T47D (cell line): Measurements from ENCODE around the gene RAPGEF4.

Source experiments
- DNase-seq, 2 experiments: peaks; one replicate each; pipeline versions ENCODE4 v3.0.0 to v3.0.0-alpha.2; 2011 to 2012; ENCODE audit warnings: low read depth in 1 of 2, low spot score in 1 of 2
- JUND ChIP-seq: IDR thresholded peaks from 2 replicates; pipeline ENCODE4 v1.6.1; 2012; ENCODE audit warnings: low read depth
- in situ Hi-C: cut with HindIII; loops from 2 replicates; pipeline ENCODE4 v1.10.0; 2016; ENCODE audit warnings: low sequenced_read_pairs, low pct_unique_long_range_greater_than_20kb

The RAPGEF4 gene

DNA sequence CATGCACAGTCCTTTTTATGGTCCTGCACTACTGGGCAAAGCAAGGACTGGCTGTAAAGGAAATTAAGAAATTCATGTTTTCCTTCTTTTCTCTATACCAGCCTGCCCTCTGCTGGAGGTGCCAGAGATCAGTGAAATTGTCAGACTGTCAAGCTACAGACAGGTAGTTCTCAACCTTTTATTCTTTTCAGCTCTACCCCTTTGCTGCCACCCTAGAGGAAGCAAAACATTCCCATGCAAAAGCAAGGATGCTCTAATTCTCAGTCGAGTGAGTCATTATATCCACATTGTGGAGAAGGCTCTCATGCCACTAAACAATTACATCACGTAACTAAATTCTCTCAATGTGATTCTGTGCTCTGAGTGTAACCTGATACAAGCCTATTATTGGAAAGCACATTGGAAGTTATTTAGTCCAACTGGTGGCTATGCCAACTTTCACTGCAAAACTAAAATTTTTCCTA lies 25.0 kb upstream of the RAPGEF4 start:
- no peak for TF ChIP-seq JUND
- in situ Hi-C loops, result no loop called here
- DNase-seq, result peak; percentile 37 to 62

DNA sequence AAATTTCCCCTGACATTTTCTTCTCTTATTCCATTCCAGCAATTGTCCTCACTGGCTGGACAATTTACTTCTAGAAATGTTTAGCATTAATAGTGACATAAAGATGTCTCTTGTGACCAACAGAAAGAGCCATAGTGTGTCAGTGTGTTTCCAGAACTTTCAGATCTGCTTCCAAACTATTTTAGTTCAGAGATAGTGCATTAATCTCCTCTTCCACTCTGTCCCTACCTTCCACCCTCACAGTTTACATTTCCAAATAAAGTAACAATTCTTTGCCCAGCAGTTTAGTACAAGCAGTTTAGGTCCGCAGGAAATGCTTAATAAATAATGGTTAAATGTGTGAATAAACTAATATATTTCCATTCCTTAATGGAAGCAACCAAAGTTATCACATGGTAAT lies 24.5 kb upstream of the RAPGEF4 start:
- DNase-seq, result no peak
- TF ChIP-seq JUND, result no peak
- in situ Hi-C loops, result no loop called here

GRCh38 chr2:172712251-172712650 lies 23.4 kb upstream of the RAPGEF4 start:
- no peak for TF ChIP-seq JUND
- no peak for DNase-seq
- in situ Hi-C loops, result no loop called here

DNA sequence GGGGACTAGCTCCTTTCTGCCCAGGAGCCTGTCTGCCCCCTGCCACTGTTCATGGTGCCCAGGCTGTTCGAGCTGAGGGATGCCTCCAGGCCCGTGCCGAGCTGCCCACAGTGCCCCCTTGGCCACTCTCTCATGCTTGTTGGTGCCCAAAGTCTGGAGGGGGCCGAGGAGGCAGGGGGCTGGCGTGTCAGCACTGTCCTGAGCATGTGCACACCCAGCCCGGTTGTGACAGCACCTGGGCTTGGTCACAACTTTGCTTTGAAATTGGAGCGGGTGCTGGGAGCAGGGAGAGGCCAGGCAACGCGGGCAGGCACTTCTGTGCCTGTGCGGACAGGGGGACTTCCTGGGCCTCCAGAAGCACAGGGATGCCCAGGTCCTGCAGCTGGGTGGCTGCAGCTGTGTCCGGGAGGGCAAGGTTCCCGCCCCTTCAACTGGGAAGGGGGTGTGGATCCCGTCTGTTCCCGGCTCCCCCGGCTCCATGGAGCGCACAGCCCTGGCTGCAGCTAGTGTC lies 22.2 kb upstream of the RAPGEF4 start:
- in situ Hi-C loops, result no loop called here
- no peak for TF ChIP-seq JUND
- DNase-seq, result no peak

- DNase-seq, result no peak
- no peak for TF ChIP-seq JUND
- in situ Hi-C loops, result no loop called here
Observed at GRCh38 chr2:172722481-172722880, 13.2 kb upstream of the RAPGEF4 start.

DNA sequence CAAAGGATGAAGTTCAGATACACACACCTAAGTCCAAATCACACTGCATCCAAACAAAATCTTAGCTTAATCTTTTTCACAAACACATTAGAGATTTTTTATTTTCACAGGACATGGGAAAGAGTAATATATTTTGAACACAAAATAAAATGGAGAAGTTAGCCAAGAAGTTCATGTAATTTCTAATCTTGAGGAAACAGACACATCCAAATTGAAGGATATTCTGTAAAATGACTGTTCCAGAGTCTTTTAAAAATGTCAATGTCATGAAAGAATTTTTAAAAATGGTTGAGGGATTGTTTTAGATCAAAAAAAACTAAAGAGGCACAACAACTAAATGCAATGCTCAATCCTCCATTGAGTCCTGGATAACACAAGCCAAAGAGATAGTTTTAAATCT lies 12.4 kb upstream of the RAPGEF4 start:
- TF ChIP-seq JUND, result no peak
- in situ Hi-C loops, result no loop called here
- no peak for DNase-seq

- in situ Hi-C loops, result no loop called here
Observed at GRCh38 chr2:172724724-172725123, 10.9 kb upstream of the RAPGEF4 start.

DNA sequence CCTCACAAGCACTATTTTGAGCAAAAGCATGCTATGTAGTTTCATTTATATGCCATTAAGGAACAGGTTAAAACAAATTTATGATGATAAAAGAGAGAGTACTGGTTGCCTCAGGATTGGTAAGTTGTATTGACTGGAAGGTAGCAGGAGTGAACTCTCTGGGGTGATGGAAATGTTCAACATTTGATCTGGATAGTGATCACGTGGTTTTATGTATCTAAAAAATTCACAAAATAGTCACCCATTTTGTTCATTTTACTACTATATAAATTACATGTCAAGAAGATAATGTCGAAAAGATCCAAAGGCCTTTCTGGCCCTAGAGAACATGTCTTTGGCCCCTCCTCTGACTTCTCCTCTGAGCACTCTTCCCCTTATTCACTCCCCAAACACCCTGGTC lies 10.4 kb upstream of the RAPGEF4 start:
- no peak for DNase-seq
- no peak for TF ChIP-seq JUND
- in situ Hi-C loops, result no loop called here

More at GRCh38 chr2:172724724-172725123, 10.9 kb upstream of the RAPGEF4 start:
- DNase-seq, result no peak
- TF ChIP-seq JUND, result no peak

- no peak for TF ChIP-seq JUND
- DNase-seq, result no peak
- in situ Hi-C loops, result no loop called here
Observed at GRCh38 chr2:172725746-172726145, 9.9 kb upstream of the RAPGEF4 start.

DNA sequence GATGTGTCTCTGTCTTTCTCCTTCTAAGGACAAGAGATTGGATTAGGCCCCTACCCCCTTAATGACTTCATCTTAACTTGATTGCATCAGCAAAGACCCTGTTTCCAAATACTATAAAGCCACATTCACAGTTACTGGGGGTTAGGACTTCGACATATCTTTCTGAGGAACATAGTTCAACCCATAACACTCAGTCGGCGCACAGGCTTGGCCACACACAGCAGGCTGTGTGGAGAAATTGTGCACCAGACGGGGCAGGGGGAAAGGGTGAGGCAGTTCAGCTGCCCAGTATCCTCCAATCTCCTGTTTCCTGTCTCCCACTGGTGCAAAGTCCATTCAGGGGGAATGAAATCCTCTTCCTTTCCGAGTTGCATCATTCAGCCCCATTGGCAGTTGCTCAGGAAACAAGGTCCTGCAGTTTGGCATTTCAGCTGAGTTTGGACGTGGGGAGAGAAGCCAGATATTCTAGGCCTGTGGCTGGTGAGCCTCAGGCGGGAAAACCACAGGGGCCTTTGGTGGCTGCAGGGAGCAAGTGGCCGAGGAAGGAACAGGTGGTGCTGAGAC lies 9.4 kb upstream of the RAPGEF4 start:
- DNase-seq, result no peak

DNA sequence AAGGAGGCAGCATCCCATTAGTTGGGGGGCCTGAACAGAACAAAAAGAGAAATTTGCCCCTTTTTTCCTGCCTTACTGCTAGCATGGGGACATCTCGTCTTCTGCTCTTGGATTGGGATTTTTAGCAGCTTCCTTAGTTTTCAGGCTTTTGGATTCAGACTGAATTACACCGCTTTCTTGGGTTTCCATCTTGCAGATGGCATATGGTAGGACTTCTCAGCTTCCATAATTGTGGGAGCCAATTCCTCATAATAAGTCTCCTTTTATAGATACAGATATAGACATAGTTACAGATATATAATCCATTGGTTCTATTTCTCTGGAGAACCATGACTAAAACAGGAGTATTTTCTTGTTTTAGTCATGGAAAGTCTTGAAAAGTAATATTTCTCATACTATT lies 5.2 kb upstream of the RAPGEF4 start:
- in situ Hi-C loops, result no loop called here
- TF ChIP-seq JUND, result no peak
- DNase-seq, result no peak

More for the DNA sequence above, 9.4 kb upstream of the RAPGEF4 start:
- in situ Hi-C loops, result no loop called here
- no peak for TF ChIP-seq JUND

GRCh38 chr2:172734711-172735581 lies 699 bp upstream of the RAPGEF4 start:
- no peak for TF ChIP-seq JUND
- in situ Hi-C loops, result no loop called here
- DNase-seq, result no peak
